Thoracic aorta (tissue), 2 donors: ENCODE results near the gene PROM1. TPM values are rescaled to one million over a fixed set of nuclear protein-coding genes. Genes with fewer than 3 reads are reported as not detected.

Source experiments
- ATAC-seq: fragments of 150-250 bp; one replicate; pipeline ENCODE4 v1.8.0; 2017; ENCODE audit warnings: low read depth; ENCODE audit not compliant: insufficient number of reproducible peaks, low FRiP score
- DNase-seq: peaks from one replicate; pipeline ENCODE4 v3.0.0-alpha.2; 2020; ENCODE audit warnings: low spot score
- H3K27ac ChIP-seq, 2 donors: fragments of 200-600 bp; sonication (generic); 1 replicate in 1 of 2; 2 replicates in 1 of 2; pipeline ENCODE4 v1.5.1; 2016; ENCODE audit warnings: mild to moderate bottlenecking in 2 of 2, moderate library complexity in 2 of 2
- H3K27me3 ChIP-seq: fragments of 200-600 bp; sonication (generic); replicated peaks from 2 replicates; pipeline ENCODE4 v1.6.0; 2016; ENCODE audit warnings: mild to moderate bottlenecking; ENCODE audit not compliant: insufficient read depth
- H3K36me3 ChIP-seq: fragments of 200-600 bp; sonication (generic); one replicate; pipeline ENCODE4 v1.5.1; 2016
- H3K4me1 ChIP-seq, 2 donors: fragments of 200-600 bp; sonication (generic); 1 replicate in 1 of 2; 2 replicates in 1 of 2; pipeline versions ENCODE4 v1.5.1 to v1.6.0; 2016; ENCODE audit warnings: low read depth in 2 of 2, mild to moderate bottlenecking in 1 of 2; ENCODE audit not compliant: control insufficient read depth in 1 of 2
- H3K4me3 ChIP-seq: fragments of 200-600 bp; sonication (generic); 2 replicates; pipeline ENCODE4 v1.5.1; 2016; ENCODE audit warnings: mild to moderate bottlenecking
- H3K9me3 ChIP-seq: fragments of 200-600 bp; sonication (generic); 2 replicates; pipeline ENCODE4 v1.5.1; 2016
- total RNA-seq, 2 donors: library from RNA; depleted of rRNA; stranded (reverse); fragments of >200 nt; gene quantifications; one replicate each; pipeline versions ENCODE4 v1.1.0 to v1.2.3, GENCODE V29; 2016
- TF ChIP-seq, protein P1 (sequence below): fragments of 200-600 bp; sonication (generic); IDR thresholded peaks from one replicate; pipeline ENCODE4 v1.5.1; 2019; ENCODE audit warnings: antibody characterized with exemption

Gene PROM1
- total RNA-seq, 2 donors from 2014 or later: 3.2 to 7.1 TPM

DNA sequence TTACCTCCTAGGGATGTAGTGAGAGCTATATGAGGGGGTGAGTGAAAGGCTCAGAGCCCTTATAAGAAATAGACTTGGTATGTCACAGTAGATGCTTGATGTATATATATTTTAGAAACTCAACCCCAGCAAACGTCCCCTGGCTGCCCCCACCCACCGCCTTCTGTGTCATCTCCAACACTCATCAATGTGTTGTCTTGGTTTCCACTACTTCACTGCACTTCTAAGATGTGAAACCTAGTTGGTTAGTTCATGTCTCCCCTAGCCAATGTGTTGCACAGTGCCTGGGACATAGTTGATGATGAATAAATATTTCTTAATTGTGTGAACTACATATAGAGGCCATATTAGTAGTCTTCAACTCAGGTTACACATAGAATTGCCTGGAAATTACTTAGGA lies 125.3 kb downstream of the PROM1 start:
- H3K9me3 ChIP-seq: no peaks in the 10 kb centered on the region
- TF ChIP-seq, protein P1, sequence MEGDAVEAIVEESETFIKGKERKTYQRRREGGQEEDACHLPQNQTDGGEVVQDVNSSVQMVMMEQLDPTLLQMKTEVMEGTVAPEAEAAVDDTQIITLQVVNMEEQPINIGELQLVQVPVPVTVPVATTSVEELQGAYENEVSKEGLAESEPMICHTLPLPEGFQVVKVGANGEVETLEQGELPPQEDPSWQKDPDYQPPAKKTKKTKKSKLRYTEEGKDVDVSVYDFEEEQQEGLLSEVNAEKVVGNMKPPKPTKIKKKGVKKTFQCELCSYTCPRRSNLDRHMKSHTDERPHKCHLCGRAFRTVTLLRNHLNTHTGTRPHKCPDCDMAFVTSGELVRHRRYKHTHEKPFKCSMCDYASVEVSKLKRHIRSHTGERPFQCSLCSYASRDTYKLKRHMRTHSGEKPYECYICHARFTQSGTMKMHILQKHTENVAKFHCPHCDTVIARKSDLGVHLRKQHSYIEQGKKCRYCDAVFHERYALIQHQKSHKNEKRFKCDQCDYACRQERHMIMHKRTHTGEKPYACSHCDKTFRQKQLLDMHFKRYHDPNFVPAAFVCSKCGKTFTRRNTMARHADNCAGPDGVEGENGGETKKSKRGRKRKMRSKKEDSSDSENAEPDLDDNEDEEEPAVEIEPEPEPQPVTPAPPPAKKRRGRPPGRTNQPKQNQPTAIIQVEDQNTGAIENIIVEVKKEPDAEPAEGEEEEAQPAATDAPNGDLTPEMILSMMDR: no peak
- H3K36me3 ChIP-seq: no peaks in the 10 kb centered on the region
- no peak overlapping the region for H3K27ac ChIP-seq
- H3K4me1 ChIP-seq: no peaks in the 10 kb centered on the region
- DNase-seq (no peak), ATAC-seq (no peak)
- H3K27me3 ChIP-seq: no peaks in the 10 kb centered on the region
- H3K4me3 ChIP-seq: no peak overlapping the region

DNA sequence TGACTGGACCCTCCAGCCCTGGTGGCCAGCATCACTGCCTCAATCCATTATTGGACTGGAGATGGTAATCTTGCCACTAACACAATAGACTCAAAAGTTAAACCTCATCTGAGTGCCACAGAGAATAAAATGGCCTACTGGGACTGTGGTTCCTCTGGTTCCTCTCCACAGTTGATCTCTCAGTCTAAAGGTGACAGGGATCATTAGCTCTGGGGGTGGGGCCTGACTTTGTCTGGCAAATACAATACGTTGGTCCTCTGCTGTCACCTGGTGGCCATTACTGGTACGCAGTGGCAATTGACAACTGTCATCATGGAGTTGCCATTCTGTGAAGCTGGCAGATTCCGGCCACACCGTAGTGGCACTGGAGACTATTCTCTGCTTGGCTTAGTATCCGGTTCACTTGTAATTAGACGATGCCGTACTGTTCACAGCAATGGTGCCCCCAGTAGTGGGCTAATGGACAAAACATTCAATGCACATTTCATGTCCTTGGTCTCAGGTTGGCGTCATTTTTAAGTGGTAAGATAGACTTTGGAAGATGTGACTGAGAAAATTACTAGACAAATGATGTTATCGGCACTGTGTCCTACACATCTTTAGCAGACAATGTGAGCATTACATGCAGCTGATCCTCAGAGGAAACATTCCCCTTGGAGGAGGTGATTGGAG lies 127.5 kb downstream of the PROM1 start:
- no peaks in the 10 kb centered on the region for H3K4me1 ChIP-seq
- no peak overlapping the region for H3K27ac ChIP-seq
- peak; percentile 53 for DNase-seq
- no peaks in the 10 kb centered on the region for H3K9me3 ChIP-seq
- TF ChIP-seq, protein P1: peak; percentile 93
- H3K36me3 ChIP-seq: no peaks in the 10 kb centered on the region
- ATAC-seq: no peak
- H3K4me3 ChIP-seq: no peak overlapping the region
- H3K27me3 ChIP-seq: no peaks in the 10 kb centered on the region

DNA sequence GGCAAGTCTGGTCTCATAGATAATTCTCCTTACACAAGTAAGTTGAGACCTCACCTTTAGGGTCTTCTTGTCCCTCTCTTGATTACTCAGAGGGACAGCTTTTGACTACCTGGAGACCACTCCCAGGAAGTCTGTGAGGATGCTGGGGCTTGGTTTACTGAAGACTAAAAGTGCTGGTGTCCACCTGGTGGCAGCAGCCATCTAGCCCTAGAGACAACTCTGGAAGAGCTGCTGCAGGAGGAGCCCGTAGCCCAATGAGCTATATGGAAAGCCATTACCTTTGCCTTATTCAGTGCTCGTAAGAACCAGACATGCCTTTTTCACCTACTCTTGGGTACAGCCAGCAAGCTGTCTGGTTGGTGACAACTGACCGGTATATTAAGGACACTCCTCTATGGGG lies 128.2 kb downstream of the PROM1 start:
- H3K4me1 ChIP-seq: no peaks in the 10 kb centered on the region
- H3K36me3 ChIP-seq: no peaks in the 10 kb centered on the region
- no peak for DNase-seq
- no peak overlapping the region for H3K27ac ChIP-seq
- no peaks in the 10 kb centered on the region for H3K27me3 ChIP-seq
- H3K4me3 ChIP-seq: no peak overlapping the region
- ATAC-seq: no peak
- no peaks in the 10 kb centered on the region for H3K9me3 ChIP-seq
- TF ChIP-seq, protein P1: no peak

DNA sequence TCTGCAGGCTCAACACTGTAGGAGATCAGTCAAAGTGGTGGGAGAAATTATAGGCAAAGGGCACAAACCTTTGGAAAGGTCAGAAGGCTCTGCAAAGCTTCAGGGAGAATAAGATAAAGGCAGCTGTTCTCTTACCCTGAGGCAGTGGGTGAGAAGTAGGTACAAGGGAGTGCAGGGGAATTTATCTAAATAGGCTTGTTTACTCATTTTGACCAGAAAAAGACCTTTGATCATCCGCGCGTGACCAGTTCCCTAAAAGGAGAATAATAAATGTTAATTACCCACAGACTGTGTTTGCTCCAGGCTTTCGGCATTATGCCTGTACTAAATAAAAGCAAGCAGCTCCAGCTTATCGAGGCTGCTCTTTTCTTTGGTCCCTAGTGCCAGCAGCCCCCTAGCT lies 130.2 kb downstream of the PROM1 start:
- no peaks in the 10 kb centered on the region for H3K9me3 ChIP-seq
- no peak overlapping the region for H3K27ac ChIP-seq
- DNase-seq (no peak), ATAC-seq (no peak)
- TF ChIP-seq, protein P1: no peak
- no peaks in the 10 kb centered on the region for H3K27me3 ChIP-seq
- no peak overlapping the region for H3K4me3 ChIP-seq
- no peaks in the 10 kb centered on the region for H3K4me1 ChIP-seq
- no peaks in the 10 kb centered on the region for H3K36me3 ChIP-seq

DNA sequence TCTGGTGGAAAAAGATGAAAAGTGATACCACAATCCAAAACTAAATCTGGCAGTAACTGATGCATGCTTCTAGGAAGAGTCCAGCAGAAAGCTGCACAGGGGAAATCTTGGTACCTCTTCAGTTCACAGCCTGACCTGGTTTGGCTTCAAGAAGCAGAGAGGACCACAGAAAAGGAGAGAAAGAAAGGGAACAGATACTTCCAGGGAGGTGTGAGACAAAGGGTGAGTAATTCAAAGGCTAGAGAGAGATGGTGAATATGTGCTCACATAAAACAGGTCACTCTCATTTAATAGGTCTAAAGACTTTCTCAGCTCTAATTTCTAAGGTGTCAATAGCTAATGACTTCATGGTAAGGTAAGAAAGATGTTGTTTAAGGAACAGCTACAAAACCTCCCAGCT lies 132.0 kb downstream of the PROM1 start:
- DNase-seq (no peak), ATAC-seq (no peak)
- TF ChIP-seq, protein P1: no peak
- no peak overlapping the region for H3K4me3 ChIP-seq
- H3K4me1 ChIP-seq: no peaks in the 10 kb centered on the region
- H3K27me3 ChIP-seq: no peaks in the 10 kb centered on the region
- no peaks in the 10 kb centered on the region for H3K36me3 ChIP-seq
- no peak overlapping the region for H3K27ac ChIP-seq
- H3K9me3 ChIP-seq: no peaks in the 10 kb centered on the region
